Neural progenitor cell (in vitro differentiated cells): ENCODE measurements around the gene GRK6. TPM values are rescaled to one million over a fixed set of nuclear protein-coding genes. Genes with fewer than 3 reads are reported as not detected.

Experiments
- DNase-seq: peaks from one replicate; pipeline ENCODE4 v3.0.0-alpha.2; 2016; ENCODE audit warnings: low spot score
- H2AFZ ChIP-seq: fragments of 200-600 bp; sonication (generic); replicated peaks from 2 replicates; pipeline ENCODE4 v1.6.1; 2016; ENCODE audit warnings: antibody characterized with exemption
- H3F3A ChIP-seq: fragments of 200-600 bp; sonication (generic); 2 replicates; pipeline ENCODE4 v1.6.1; 2016; ENCODE audit warnings: antibody characterized with exemption, low read depth
- H3K27ac ChIP-seq: fragments of 200-600 bp; sonication (generic); 2 replicates; pipeline ENCODE4 v1.5.1; 2016; ENCODE audit warnings: mild to moderate bottlenecking
- H3K27me3 ChIP-seq: fragments of 200-600 bp; sonication (generic); 2 replicates; pipeline ENCODE4 v1.6.1; 2016; ENCODE audit warnings: mild to moderate bottlenecking, moderate library complexity
- H3K36me3 ChIP-seq: fragments of 200-600 bp; sonication (generic); 2 replicates; pipeline ENCODE4 v1.5.1; 2016
- H3K4me1 ChIP-seq: fragments of 200-600 bp; sonication (generic); 2 replicates; pipeline ENCODE4 v1.6.1; 2016; ENCODE audit warnings: mixed run types
- H3K4me2 ChIP-seq: fragments of 200-600 bp; sonication (generic); 2 replicates; pipeline ENCODE4 v1.6.1; 2016
- H3K4me3 ChIP-seq: fragments of 200-600 bp; sonication (generic); 2 replicates; pipeline ENCODE4 v1.5.1; 2016
- H3K79me2 ChIP-seq: fragments of 200-600 bp; sonication (generic); 2 replicates; pipeline ENCODE4 v1.6.1; 2016; ENCODE audit warnings: low read depth
- H3K9ac ChIP-seq: fragments of 200-600 bp; sonication (generic); 2 replicates; pipeline ENCODE4 v1.6.1; 2016
- H3K9me3 ChIP-seq: fragments of 200-600 bp; sonication (generic); 2 replicates; pipeline ENCODE4 v1.5.1; 2016; ENCODE audit warnings: low read depth
- H4K20me1 ChIP-seq: fragments of 200-600 bp; sonication (generic); 2 replicates; pipeline ENCODE4 v1.6.1; 2016; ENCODE audit warnings: low read depth
- H3K27ac Mint-ChIP-seq: 3 replicates; pipeline ENCODE4 v1.8.0; 2021; ENCODE audit warnings: mixed read lengths
- H3K27me3 Mint-ChIP-seq: 2 replicates; pipeline ENCODE4 v1.8.0; 2022; ENCODE audit warnings: low read depth, mild to moderate bottlenecking, inconsistent platforms, moderate library complexity, mixed read lengths; ENCODE audit not compliant: insufficient read depth
- H3K36me3 Mint-ChIP-seq: 3 replicates; pipeline ENCODE4 v1.8.0; 2021; ENCODE audit warnings: mixed read lengths
- H3K4me1 Mint-ChIP-seq: 3 replicates; pipeline ENCODE4 v1.8.0; 2021; ENCODE audit warnings: mixed read lengths
- H3K4me3 Mint-ChIP-seq: 3 replicates; pipeline ENCODE4 v1.8.0; 2021; ENCODE audit warnings: mild to moderate bottlenecking, moderate library complexity, mixed read lengths
- H3K9me3 Mint-ChIP-seq: 3 replicates; pipeline ENCODE4 v1.8.0; 2020; ENCODE audit warnings: mixed read lengths
- CTCF ChIP-seq: fragments of 200-600 bp; sonication (generic); IDR thresholded peaks from 2 replicates; pipeline ENCODE4 v1.5.1; 2017; ENCODE audit warnings: antibody characterized with exemption, mild to moderate bottlenecking
- EZH2 ChIP-seq: fragments of 200-600 bp; sonication (generic); IDR thresholded peaks from 2 replicates; pipeline ENCODE4 v1.6.1; 2017; ENCODE audit warnings: antibody characterized with exemption, mild to moderate bottlenecking, moderate library complexity
- EZH2phosphoT487 ChIP-seq: fragments of 200-600 bp; sonication (generic); IDR thresholded peaks from 2 replicates; pipeline ENCODE4 v1.6.1; 2017; ENCODE audit warnings: antibody characterized with exemption
- total RNA-seq: library from RNA; depleted of rRNA; stranded (reverse); fragments of >200 nt; gene quantifications from 2 replicates; pipeline ENCODE4 v1.2.3, GENCODE V29; 2015; ENCODE audit warnings: low replicate concordance

Gene GRK6
- total RNA-seq, 1 donor from 2014 or later = 24.0 TPM

GRCh38 chr5:177487975-177488374 is 61.5 kb downstream of the GRK6 start:
- Histone ChIP-seq H3F3A (peaks cover 17% of the 10 kb centered on the region), H3K4me3 (no peak overlapping the region), H3K9ac (no peak overlapping the region), H3K36me3 (peaks cover 5% of the 10 kb centered on the region), H3K27ac (no peak overlapping the region), H4K20me1 (peaks cover 54% of the 10 kb centered on the region), H2AFZ (no peak overlapping the region), H3K79me2 (no peaks in the 10 kb centered on the region), H3K4me1 (peaks cover 4% of the 10 kb centered on the region), H3K9me3 (no peaks in the 10 kb centered on the region), H3K27me3 (no peaks in the 10 kb centered on the region), H3K4me2 (no peak overlapping the region)
- H3K9me3 Mint-ChIP-seq = no peaks in the 10 kb centered on the region
- no peak overlapping the region for H3K27ac Mint-ChIP-seq
- DNase-seq = no peak
- peaks cover 31% of the 10 kb centered on the region for H3K36me3 Mint-ChIP-seq
- H3K27me3 Mint-ChIP-seq = peaks cover 4% of the 10 kb centered on the region
- H3K4me1 Mint-ChIP-seq = peaks cover 26% of the 10 kb centered on the region
- H3K4me3 Mint-ChIP-seq = no peak overlapping the region
- TF ChIP-seq EZH2 (no peak), EZH2phosphoT487 (no peak), CTCF (no peak)

- peak; percentile 40 for DNase-seq
- Histone ChIP-seq H3K4me1 (peaks cover 4% of the 10 kb centered on the region), H3K9ac (no peak overlapping the region), H3K9me3 (no peaks in the 10 kb centered on the region), H3F3A (peaks cover 27% of the 10 kb centered on the region), H4K20me1 (peaks cover 67% of the 10 kb centered on the region), H3K4me3 (no peak overlapping the region), H3K36me3 (peaks cover 5% of the 10 kb centered on the region), H3K27me3 (no peaks in the 10 kb centered on the region), H3K79me2 (peaks cover 11% of the 10 kb centered on the region), H3K27ac (no peak overlapping the region), H3K4me2 (no peak overlapping the region), H2AFZ (no peak overlapping the region)
- H3K4me3 Mint-ChIP-seq = no peak overlapping the region
- H3K36me3 Mint-ChIP-seq = peaks cover 33% of the 10 kb centered on the region
- no peak for TF ChIP-seq EZH2
- no peak for TF ChIP-seq EZH2phosphoT487
- peak; percentile 19 for TF ChIP-seq CTCF
- peaks cover 4% of the 10 kb centered on the region for H3K27me3 Mint-ChIP-seq
- H3K27ac Mint-ChIP-seq = no peak overlapping the region
- peaks cover 36% of the 10 kb centered on the region for H3K4me1 Mint-ChIP-seq
- H3K9me3 Mint-ChIP-seq = no peaks in the 10 kb centered on the region
Observed at GRCh38 chr5:177489119-177489716, 62.7 kb downstream of the GRK6 start.

GRCh38 chr5:177490311-177490991 is 64.0 kb downstream of the GRK6 start:
- no peaks in the 10 kb centered on the region for H3K9me3 ChIP-seq
- peaks cover 78% of the 10 kb centered on the region for H4K20me1 ChIP-seq
- H3K4me1 ChIP-seq = peaks cover 16% of the 10 kb centered on the region
- Mint-ChIP-seq H3K27me3 (peaks cover 4% of the 10 kb centered on the region), H3K4me1 (peaks cover 35% of the 10 kb centered on the region), H3K36me3 (peaks cover 24% of the 10 kb centered on the region), H3K9me3 (no peaks in the 10 kb centered on the region), H3K27ac (no peak overlapping the region), H3K4me3 (peak overlapping the region; percentile 48)
- no peak overlapping the region for H3K9ac ChIP-seq
- no peak overlapping the region for H3K27ac ChIP-seq
- no peak for DNase-seq
- no peak overlapping the region for H3K4me3 ChIP-seq
- no peak for TF ChIP-seq CTCF
- no peak for TF ChIP-seq EZH2
- TF ChIP-seq EZH2phosphoT487 = no peak
- H3K79me2 ChIP-seq = peaks cover 23% of the 10 kb centered on the region
- H3K27me3 ChIP-seq = no peaks in the 10 kb centered on the region
- H3K4me2 ChIP-seq = no peak overlapping the region
- peaks cover 5% of the 10 kb centered on the region for H3K36me3 ChIP-seq
- H3F3A ChIP-seq = peaks cover 31% of the 10 kb centered on the region
- no peak overlapping the region for H2AFZ ChIP-seq
